ENCODE measurements around the gene CNTNAP5. TPM values are rescaled to one million over a fixed set of nuclear protein-coding genes. Genes with fewer than 3 reads are reported as not detected.

CNTNAP5 gene
- total RNA-seq, 1 experiment from 2014 or later, result 0.48 TPM

DNA sequence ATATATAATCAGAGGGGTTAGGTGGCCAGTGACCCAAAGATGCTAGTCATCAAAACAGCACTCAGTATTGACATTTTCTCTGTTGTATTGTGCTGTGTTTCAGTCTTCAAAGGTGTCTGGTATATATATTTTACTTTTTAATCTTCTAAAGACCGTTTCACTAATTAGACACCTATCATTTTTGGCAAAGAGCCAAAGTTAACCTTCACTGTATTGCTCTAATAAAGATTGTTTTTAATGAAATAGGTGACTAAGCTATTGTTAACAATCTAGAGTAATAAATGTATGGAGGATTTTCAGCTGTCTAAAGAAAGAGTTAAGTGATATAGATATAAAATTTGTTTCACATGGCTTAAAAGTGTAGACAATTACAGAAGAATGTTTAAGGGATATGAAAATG is 264.0 kb downstream of the CNTNAP5 start:
- H3K9me3 Mint-ChIP-seq, result peaks cover 0 to 2% of the 10 kb centered on the region in 2 experiments; a peak in 2 of 5 replicates
- H3K4ac ChIP-seq (ENCODE audit: low read depth, low read length), result no peak overlapping the region

More for the DNA sequence above, 264.0 kb downstream of the CNTNAP5 start:
- H2AK5ac ChIP-seq (ENCODE audit: insufficient read length, low read length), result no peak overlapping the region
- H3K27ac ChIP-seq (ENCODE audit: insufficient read length, low read depth, low read length), result no peak overlapping the region
- no peak overlapping the region for H3K4me3 Mint-ChIP-seq
- no peaks in the 10 kb centered on the region for H3K4me1 ChIP-seq (ENCODE audit: insufficient read depth, low read length)
- H3K79me1 ChIP-seq (ENCODE audit: insufficient read depth, low read depth, low read length, poor library complexity, severe bottlenecking), result no peaks in the 10 kb centered on the region
- H2BK20ac ChIP-seq (ENCODE audit: low read depth, low read length, poor library complexity, severe bottlenecking), result no peak overlapping the region
- WGBS (ENCODE audit: extremely low coverage, insufficient read length, low lambda C conversion rate), result no CpG with 5 or more reads among the region's 1 CpG
- H2BK120ac ChIP-seq (ENCODE audit: low read depth, low read length, poor library complexity, severe bottlenecking), result no peak overlapping the region
- no peak overlapping the region for H2BK12ac ChIP-seq (ENCODE audit: insufficient read length, low read depth, low read length)
- DNase-seq, result no peak
- no peak overlapping the region for H4K8ac ChIP-seq (replicated peaks; ENCODE audit: insufficient read length, low read depth, low read length)
- no peak overlapping the region for H4K91ac ChIP-seq (ENCODE audit: insufficient read length, low read depth, low read length)
- no peak overlapping the region for H4K5ac ChIP-seq (ENCODE audit: insufficient read length, low read depth, low read length)
- H3T11ph ChIP-seq (ENCODE audit: low read length), result no peak overlapping the region
- no peak overlapping the region for H2AFZ ChIP-seq (ENCODE audit: low read length)
- no peak overlapping the region for H3K27ac Mint-ChIP-seq
- H3K56ac ChIP-seq (ENCODE audit: insufficient read length, low read depth, low read length), result no peak overlapping the region
- peaks cover 0 to 2% (median 0%) of the 10 kb centered on the region in 3 experiments; a peak in 2 of 7 replicates for H3K36me3 Mint-ChIP-seq (ENCODE audit: insufficient read depth in 1 of 3, low read depth in 3 of 3)
- TF ChIP-seq CTCF (conservative IDR thresholded peaks at IDR 0.05), result no peak
- peaks cover 11 to 12% of the 10 kb centered on the region in 2 experiments for H3K4me1 Mint-ChIP-seq
- H4K20me1 ChIP-seq (ENCODE audit: control insufficient read depth, insufficient read depth, insufficient read length), result no peaks in the 10 kb centered on the region
- no peaks in the 10 kb centered on the region for H3K9me3 ChIP-seq (ENCODE audit: control insufficient read depth, low read depth, low read length)
- H3K27me3 ChIP-seq (ENCODE audit: insufficient read depth, low read length), result no peaks in the 10 kb centered on the region
- no peaks in the 10 kb centered on the region for H3K27me3 Mint-ChIP-seq (ENCODE audit: low read depth)
- H3K14ac ChIP-seq (ENCODE audit: insufficient read depth, low read length), result no peak overlapping the region
- no peak overlapping the region for H3K18ac ChIP-seq (ENCODE audit: insufficient read length, low read depth, low read length)
- no peak overlapping the region for H3K4me2 ChIP-seq (ENCODE audit: insufficient read depth, insufficient read length, low read length)
- H3K9ac ChIP-seq (ENCODE audit: extremely low read depth, insufficient read length, low read length), result no peak overlapping the region
- no peak overlapping the region for H2BK15ac ChIP-seq (ENCODE audit: low read depth, low read length)
- H3K23me2 ChIP-seq (ENCODE audit: insufficient read length, low read depth, low read length, poor library complexity, severe bottlenecking), result no peaks in the 10 kb centered on the region
- no peak overlapping the region for H3K23ac ChIP-seq (ENCODE audit: insufficient read length, low read depth, low read length)
- H2BK5ac ChIP-seq (ENCODE audit: insufficient read length, low read length), result no peak overlapping the region
- no peaks in the 10 kb centered on the region for H3K79me2 ChIP-seq (ENCODE audit: insufficient read depth, low read length)
